OCI-LY7 (cell line): ENCODE results near the gene CELA3B. TPM values are rescaled to one million over a fixed set of nuclear protein-coding genes. Genes with fewer than 3 reads are reported as not detected.

ENCODE experiments used
- BruUV-seq: library from RNA; stranded (reverse); fragments of 400-500 nt; replicated peaks from 2 replicates; lab custom pipeline; 2021; lab: Mats Ljungman, UMichigan
- CTCF ChIA-PET: fragments of 300-600 bp; sonication (Branson Sonifier 250); formaldehyde crosslinking; loops from one replicate; lab custom pipeline; 2022; ENCODE audit warnings: antibody characterized with exemption; ENCODE audit not compliant: unreplicated experiment; lab: Charles Lee
- POLR2A ChIA-PET: fragments of 300-600 bp; sonication (Branson Sonifier 250); formaldehyde crosslinking; loops from one replicate; lab custom pipeline; 2022; ENCODE audit warnings: antibody characterized with exemption; lab: Charles Lee
- DNase-seq: peaks from one replicate; pipeline ENCODE4 v3.0.0-alpha.2; 2015; ENCODE audit warnings: low spot score
- H2AFZ ChIP-seq: fragments of 200-600 bp; sonication (generic), shearing (Covaris generic); 2 replicates; pipeline ENCODE4 v1.6.1; 2014; ENCODE audit warnings: mild to moderate bottlenecking, antibody characterized with exemption, low read length, moderate library complexity
- H3K27ac ChIP-seq: fragments of 200-600 bp; sonication (generic); 2 replicates; pipeline ENCODE4 v1.5.1; 2014; ENCODE audit warnings: mixed run types, low read depth, mild to moderate bottlenecking, moderate library complexity, low read length, inconsistent platforms; ENCODE audit not compliant: poor library complexity, severe bottlenecking
- H3K36me3 ChIP-seq: fragments of 200-600 bp; sonication (generic); 2 replicates; pipeline ENCODE4 v1.6.1; 2014; ENCODE audit warnings: mild to moderate bottlenecking, antibody characterized with exemption, low read length, moderate library complexity, mixed read lengths; ENCODE audit not compliant: insufficient read depth
- H3K4me1 ChIP-seq: fragments of 200-600 bp; sonication (generic); 2 replicates; pipeline ENCODE4 v1.5.1; 2014; ENCODE audit warnings: mild to moderate bottlenecking, low read length; ENCODE audit not compliant: insufficient read depth, poor library complexity, severe bottlenecking
- H3K4me2 ChIP-seq: fragments of 200-600 bp; sonication (generic); 2 replicates; pipeline ENCODE4 v1.6.1; 2014; ENCODE audit warnings: mild to moderate bottlenecking, low read length
- H3K4me3 ChIP-seq: fragments of 200-600 bp; sonication (generic); 2 replicates; pipeline ENCODE4 v1.5.1; 2014; ENCODE audit warnings: mild to moderate bottlenecking, low read depth, low read length; ENCODE audit not compliant: poor library complexity, severe bottlenecking
- H3K79me2 ChIP-seq: fragments of 200-600 bp; sonication (generic); 2 replicates; pipeline ENCODE4 v1.6.1; 2016; ENCODE audit warnings: low read depth, mild to moderate bottlenecking, low read length, moderate library complexity, mixed read lengths; ENCODE audit not compliant: insufficient read depth
- H3K9me2 ChIP-seq: fragments of 200-600 bp; sonication (generic); 2 replicates; pipeline ENCODE4 v1.6.1; 2016; ENCODE audit warnings: mild to moderate bottlenecking, low read length, mixed read lengths; ENCODE audit not compliant: insufficient read depth
- H3K9me3 ChIP-seq: fragments of 200-600 bp; sonication (generic); 2 replicates; pipeline ENCODE4 v1.6.1; 2014; ENCODE audit warnings: mild to moderate bottlenecking, mixed run types, low read length, mixed read lengths
- H4K20me1 ChIP-seq: fragments of 200-600 bp; sonication (generic); 2 replicates; pipeline ENCODE4 v1.6.1; 2014; ENCODE audit warnings: mild to moderate bottlenecking, antibody characterized with exemption, low read length, moderate library complexity, mixed read lengths; ENCODE audit not compliant: insufficient read depth
- EZH2phosphoT487 ChIP-seq: fragments of 200-600 bp; sonication (generic); IDR thresholded peaks from 2 replicates; pipeline ENCODE4 v1.6.1; 2018; ENCODE audit warnings: low read depth, borderline replicate concordance, mild to moderate bottlenecking, mixed run types, antibody characterized with exemption, low read length, moderate library complexity, mixed read lengths
- intact Hi-C: fragments of 100-400 bp; cut with micrococcal nuclease; formaldehyde crosslinking; loops from one replicate; pipeline ENCODE4 v1.10.0; 2022; ENCODE audit not compliant: unreplicated experiment
- total RNA-seq, 2 experiments: library from RNA; depleted of rRNA in 1 of 2; stranded (reverse); fragments of >200 nt in 1 of 2; shearing (Covaris generic) in 1 of 2; gene quantifications; 2 replicates each; pipeline ENCODE4 v1.2.3, GENCODE V29; 2014 to 2022
- TF ChIP-seq, protein P1 (sequence below): fragments of 200-600 bp; sonication (generic); conservative IDR thresholded peaks from 2 replicates; pipeline ENCODE4 v1.5.1; 2014; ENCODE audit warnings: mild to moderate bottlenecking, antibody characterized with exemption, low read length, moderate library complexity, mixed read lengths

The CELA3B gene
- total RNA-seq, 2 experiments from 2014 or later: not detected

DNA sequence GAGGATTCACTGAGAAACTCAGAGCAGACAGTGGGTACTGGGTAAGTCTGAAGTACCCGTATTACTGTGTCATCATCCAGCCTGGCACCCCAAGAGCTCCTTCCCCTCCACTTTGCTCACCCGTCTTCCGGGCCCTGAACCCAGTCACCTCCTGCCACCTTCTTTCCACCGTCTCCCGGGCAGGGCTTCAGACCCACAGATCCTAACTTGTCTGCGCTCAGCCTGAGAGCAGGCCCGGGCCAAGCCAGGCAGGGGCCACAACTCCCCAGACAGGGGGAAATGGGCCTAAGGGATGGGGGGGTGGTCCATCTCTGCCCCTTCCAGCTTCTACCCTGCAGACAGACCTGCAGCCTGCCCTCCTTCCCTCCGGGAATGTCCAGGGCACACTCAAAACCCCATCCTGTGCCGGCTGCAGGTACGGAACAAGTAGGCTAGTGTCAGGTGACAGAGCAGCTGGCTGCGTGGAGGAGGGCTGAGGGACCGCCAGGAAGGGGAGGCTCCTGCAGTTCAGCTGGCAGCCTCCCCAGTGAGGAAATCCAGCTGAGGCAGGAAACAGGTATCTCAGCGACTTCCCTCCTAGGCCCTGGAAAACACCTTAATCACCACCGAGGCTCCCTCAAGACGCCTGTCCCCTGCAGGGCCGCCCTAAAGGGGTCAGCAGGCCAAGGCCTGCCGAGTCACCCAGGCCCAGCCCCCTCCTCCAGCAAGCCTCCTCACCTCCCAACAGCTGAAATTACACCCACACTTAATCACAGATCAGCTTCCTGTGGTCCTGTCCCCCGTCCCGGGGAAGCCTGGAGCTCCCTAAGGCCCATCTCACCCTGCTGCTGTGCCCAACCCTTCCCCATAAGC is 43.2 kb upstream of the CELA3B start:
- intact Hi-C loops: no loop called here
- ChIA-PET CTCF (no interaction called here), POLR2A (no interaction called here)
- no peaks in the 10 kb centered on the region for H3K36me3 ChIP-seq
- H2AFZ ChIP-seq: no peak overlapping the region
- no peak overlapping the region for H3K4me3 ChIP-seq
- no peak overlapping the region for H3K4me2 ChIP-seq
- no peak for DNase-seq
- no peaks in the 10 kb centered on the region for H4K20me1 ChIP-seq
- TF ChIP-seq EZH2phosphoT487: no peak
- TF ChIP-seq, protein P1, sequence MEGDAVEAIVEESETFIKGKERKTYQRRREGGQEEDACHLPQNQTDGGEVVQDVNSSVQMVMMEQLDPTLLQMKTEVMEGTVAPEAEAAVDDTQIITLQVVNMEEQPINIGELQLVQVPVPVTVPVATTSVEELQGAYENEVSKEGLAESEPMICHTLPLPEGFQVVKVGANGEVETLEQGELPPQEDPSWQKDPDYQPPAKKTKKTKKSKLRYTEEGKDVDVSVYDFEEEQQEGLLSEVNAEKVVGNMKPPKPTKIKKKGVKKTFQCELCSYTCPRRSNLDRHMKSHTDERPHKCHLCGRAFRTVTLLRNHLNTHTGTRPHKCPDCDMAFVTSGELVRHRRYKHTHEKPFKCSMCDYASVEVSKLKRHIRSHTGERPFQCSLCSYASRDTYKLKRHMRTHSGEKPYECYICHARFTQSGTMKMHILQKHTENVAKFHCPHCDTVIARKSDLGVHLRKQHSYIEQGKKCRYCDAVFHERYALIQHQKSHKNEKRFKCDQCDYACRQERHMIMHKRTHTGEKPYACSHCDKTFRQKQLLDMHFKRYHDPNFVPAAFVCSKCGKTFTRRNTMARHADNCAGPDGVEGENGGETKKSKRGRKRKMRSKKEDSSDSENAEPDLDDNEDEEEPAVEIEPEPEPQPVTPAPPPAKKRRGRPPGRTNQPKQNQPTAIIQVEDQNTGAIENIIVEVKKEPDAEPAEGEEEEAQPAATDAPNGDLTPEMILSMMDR: no peak
- no peaks in the 10 kb centered on the region for H3K9me3 ChIP-seq
- H3K4me1 ChIP-seq: peaks cover 5% of the 10 kb centered on the region
- H3K27ac ChIP-seq: no peak overlapping the region
- no TSS peak for BruUV-seq
- H3K9me2 ChIP-seq: no peaks in the 10 kb centered on the region
- no peaks in the 10 kb centered on the region for H3K79me2 ChIP-seq

DNA sequence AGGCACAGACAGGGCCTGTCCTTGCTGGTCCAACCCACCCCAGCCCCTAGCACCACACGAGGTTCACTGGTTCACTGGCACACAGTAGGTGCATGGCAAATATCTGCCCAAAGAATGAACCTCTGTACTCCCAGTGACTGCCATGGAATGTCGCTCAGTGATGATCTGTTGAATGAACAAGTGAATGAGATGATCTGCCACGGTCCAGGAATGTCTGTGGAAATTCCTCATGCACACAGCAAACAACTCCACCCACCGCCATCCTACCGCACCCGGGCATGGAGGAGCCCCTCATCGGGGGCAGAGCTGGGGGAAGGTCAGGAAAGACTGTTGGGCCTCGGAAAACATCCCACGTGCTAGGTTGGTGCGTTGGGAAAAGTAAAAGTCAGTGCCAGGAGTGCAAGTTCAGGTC is 41.4 kb upstream of the CELA3B start:
- Histone ChIP-seq H3K36me3 (no peaks in the 10 kb centered on the region), H3K4me3 (no peak overlapping the region), H3K4me2 (no peak overlapping the region), H2AFZ (no peak overlapping the region), H3K4me1 (peaks cover 5% of the 10 kb centered on the region), H3K79me2 (no peaks in the 10 kb centered on the region), H3K9me3 (no peaks in the 10 kb centered on the region), H3K27ac (no peak overlapping the region), H3K9me2 (no peaks in the 10 kb centered on the region), H4K20me1 (no peaks in the 10 kb centered on the region)
- BruUV-seq: no TSS peak
- intact Hi-C loops: no loop called here
- DNase-seq: no peak
- ChIA-PET POLR2A (interaction anchor here (0.6 kb wide), 1 partner anchor 493 kb away, joined by 3 read pairs; no protein-coding TSS in a partner anchor), CTCF (no interaction called here)
- TF ChIP-seq, protein P1: no peak
- TF ChIP-seq EZH2phosphoT487: no peak

DNA sequence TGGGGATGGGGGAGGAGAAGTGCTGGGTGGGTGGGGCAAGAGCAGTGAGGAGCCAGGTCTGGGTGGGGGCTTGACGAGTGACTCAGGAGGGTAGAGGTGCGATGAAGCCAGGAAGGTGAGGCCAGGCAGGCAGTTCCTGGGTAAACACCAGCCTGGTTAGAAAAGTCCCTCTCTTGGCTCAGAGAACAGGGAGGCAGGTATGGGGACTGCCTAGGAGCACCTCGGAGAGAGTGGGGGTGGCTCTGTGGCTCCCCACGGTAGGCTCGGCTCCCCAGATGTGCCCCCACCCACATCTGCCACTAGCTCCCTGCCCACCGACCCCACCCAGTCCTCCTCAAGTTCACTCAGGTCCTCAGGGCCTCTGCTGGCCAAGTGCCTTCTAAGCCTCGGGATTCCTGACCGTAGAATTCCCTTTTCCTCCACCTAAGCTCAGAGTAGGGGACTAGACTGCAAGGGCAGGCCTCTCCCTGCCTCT is 40.9 kb upstream of the CELA3B start:
- intact Hi-C loops: no loop called here
- ChIA-PET CTCF (no interaction called here), POLR2A (interaction anchor here (0.6 kb wide), 1 partner anchor 492 kb away, joined by 3 read pairs; no protein-coding TSS in a partner anchor)
- BruUV-seq: no TSS peak
- Histone ChIP-seq H3K4me2 (no peak overlapping the region), H3K4me1 (peaks cover 5% of the 10 kb centered on the region), H3K27ac (no peak overlapping the region), H4K20me1 (no peaks in the 10 kb centered on the region), H3K4me3 (no peak overlapping the region), H3K9me3 (no peaks in the 10 kb centered on the region), H2AFZ (no peak overlapping the region), H3K36me3 (no peaks in the 10 kb centered on the region), H3K9me2 (no peaks in the 10 kb centered on the region), H3K79me2 (no peaks in the 10 kb centered on the region)
- no peak for DNase-seq
- TF ChIP-seq, protein P1: no peak
- no peak for TF ChIP-seq EZH2phosphoT487
